Measurements from ENCODE around the gene ALDH3A2.

Gene ALDH3A2

DNA sequence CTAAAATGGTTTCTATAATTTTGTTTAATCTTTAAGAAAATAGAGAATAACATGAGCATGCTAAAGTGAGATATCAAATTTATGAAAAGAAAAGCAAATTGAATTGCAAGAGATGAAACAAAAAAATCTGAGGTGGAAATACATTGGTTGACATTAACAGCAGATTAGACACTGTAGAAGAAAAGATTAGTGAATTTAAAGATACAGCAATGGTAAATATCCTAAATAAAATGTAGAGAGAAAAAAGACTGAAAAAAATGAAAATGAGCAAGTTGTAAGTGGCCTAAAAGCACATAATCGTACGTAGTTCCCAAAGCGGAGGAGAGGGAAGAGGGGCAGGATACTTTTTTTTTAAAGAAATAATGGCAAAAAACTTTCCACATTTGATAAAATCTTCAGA lies 30.5 kb upstream of the ALDH3A2 start:
- no peak for ATAC-seq
- TF ChIP-seq ZFP3 (CRISPR knock-in tag; IDR thresholded peaks at IDR 0.05), result no peak
- peak; percentile 79 for TF ChIP-seq ZFP30 (CRISPR knock-in tag; IDR thresholded peaks at IDR 0.05)

DNA sequence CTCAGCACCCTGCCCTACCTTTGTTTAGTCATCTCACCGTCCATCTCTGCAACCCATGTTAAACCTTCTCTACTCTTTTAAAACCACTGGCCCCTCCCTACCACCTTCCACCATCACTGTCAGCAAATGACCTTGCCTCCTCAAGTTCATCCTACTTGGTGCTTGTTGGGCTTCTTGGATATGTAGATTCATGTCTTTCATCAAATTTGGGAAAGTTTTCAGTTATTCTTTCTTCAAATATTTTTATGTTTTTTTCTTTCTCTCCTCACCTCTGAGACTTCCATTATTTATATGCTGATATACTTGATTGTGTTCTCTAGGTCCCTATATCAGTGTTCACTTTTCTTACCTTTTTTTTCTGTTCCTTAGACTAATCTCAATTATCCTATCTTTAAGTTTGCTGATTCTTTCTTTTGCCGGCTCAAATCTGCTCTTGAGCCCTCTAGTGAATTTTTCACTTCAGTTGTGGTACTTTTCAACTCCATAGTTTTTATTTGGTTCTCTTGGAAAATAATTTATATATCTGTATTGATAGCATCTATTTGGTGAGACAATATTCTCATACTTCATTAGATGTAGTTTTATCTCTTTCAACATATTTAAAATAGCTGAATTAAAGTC lies 28.7 kb upstream of the ALDH3A2 start:
- no peak for ATAC-seq
- TF ChIP-seq CSDC2 (CRISPR knock-in tag; IDR thresholded peaks at IDR 0.05), result no peak
- no peak for TF ChIP-seq CREB5 (CRISPR knock-in tag; IDR thresholded peaks at IDR 0.05; ENCODE audit: low read depth)
- TF ChIP-seq ZFP3 (CRISPR knock-in tag; IDR thresholded peaks at IDR 0.05), result no peak
- no peak for TF ChIP-seq PATZ1 (CRISPR knock-in tag; IDR thresholded peaks at IDR 0.05; ENCODE audit: borderline replicate concordance)
- no peak for TF ChIP-seq ZNF8 (CRISPR knock-in tag; IDR thresholded peaks at IDR 0.05)
- TF ChIP-seq ZNF565 (CRISPR knock-in tag; conservative IDR thresholded peaks at IDR 0.05; ENCODE audit: low read depth), result no peak
- no peak for TF ChIP-seq ZNF70 (CRISPR knock-in tag; IDR thresholded peaks at IDR 0.05)
- no peak for TF ChIP-seq POU6F1 (CRISPR knock-in tag; IDR thresholded peaks at IDR 0.05; ENCODE audit: borderline replicate concordance, low read depth)

GRCh38 chr17:19621697-19622096 lies 26.9 kb upstream of the ALDH3A2 start:
- TF ChIP-seq TSHZ2 (CRISPR knock-in tag; IDR thresholded peaks at IDR 0.05) (no peak), PATZ1 (CRISPR knock-in tag; IDR thresholded peaks at IDR 0.05; ENCODE audit: borderline replicate concordance) (no peak), TCF4 (CRISPR knock-in tag; IDR thresholded peaks at IDR 0.05; ENCODE audit: borderline replicate concordance) (no peak), TOX (CRISPR knock-in tag; IDR thresholded peaks at IDR 0.05; ENCODE audit: borderline replicate concordance) (no peak), ISL1 (CRISPR knock-in tag; IDR thresholded peaks at IDR 0.05) (no peak), OSR1 (CRISPR knock-in tag; IDR thresholded peaks at IDR 0.05) (no peak), ZNF565 (CRISPR knock-in tag; conservative IDR thresholded peaks at IDR 0.05; ENCODE audit: low read depth) (no peak), ZC3H10 (CRISPR knock-in tag; IDR thresholded peaks at IDR 0.05) (no peak), GLIS3 (CRISPR knock-in tag; IDR thresholded peaks at IDR 0.05) (no peak), CSDC2 (CRISPR knock-in tag; IDR thresholded peaks at IDR 0.05) (no peak), CREB5 (CRISPR knock-in tag; IDR thresholded peaks at IDR 0.05; ENCODE audit: low read depth) (no peak), BACH2 (CRISPR knock-in tag; IDR thresholded peaks at IDR 0.05; ENCODE audit: borderline replicate concordance) (no peak)
- TF ChIP-seq, protein P1, sequence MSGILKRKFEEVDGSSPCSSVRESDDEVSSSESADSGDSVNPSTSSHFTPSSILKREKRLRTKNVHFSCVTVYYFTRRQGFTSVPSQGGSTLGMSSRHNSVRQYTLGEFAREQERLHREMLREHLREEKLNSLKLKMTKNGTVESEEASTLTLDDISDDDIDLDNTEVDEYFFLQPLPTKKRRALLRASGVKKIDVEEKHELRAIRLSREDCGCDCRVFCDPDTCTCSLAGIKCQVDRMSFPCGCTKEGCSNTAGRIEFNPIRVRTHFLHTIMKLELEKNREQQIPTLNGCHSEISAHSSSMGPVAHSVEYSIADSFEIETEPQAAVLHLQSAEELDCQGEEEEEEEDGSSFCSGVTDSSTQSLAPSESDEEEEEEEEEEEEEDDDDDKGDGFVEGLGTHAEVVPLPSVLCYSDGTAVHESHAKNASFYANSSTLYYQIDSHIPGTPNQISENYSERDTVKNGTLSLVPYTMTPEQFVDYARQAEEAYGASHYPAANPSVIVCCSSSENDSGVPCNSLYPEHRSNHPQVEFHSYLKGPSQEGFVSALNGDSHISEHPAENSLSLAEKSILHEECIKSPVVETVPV (CRISPR knock-in tag; IDR thresholded peaks at IDR 0.05), result no peak

More at GRCh38 chr17:19621697-19622096, 26.9 kb upstream of the ALDH3A2 start:
- no peak for ATAC-seq

All from SK-N-SH treated with all-trans-retinoic acid at 6 μM for 48 hours (cell line).